Heart left ventricle (tissue), 16 donors: ENCODE results near the gene WASF3. TPM values are rescaled to one million over a fixed set of nuclear protein-coding genes. Genes with fewer than 3 reads are reported as not detected.

Experiments
- ATAC-seq, 4 donors: fragments of 200-7000 bp; cut with Tn5 transposase; one replicate each; pipeline ENCODE4 v1.9.1; 2020 to 2022; ENCODE audit warnings: moderate library complexity in 4 of 4, mild to moderate bottlenecking in 3 of 4, moderate number of reproducible peaks in 1 of 4
- DNase-seq, 5 donors: peaks; one replicate each; pipeline ENCODE4 v3.0.0-alpha.2; 2020
- H3K27ac ChIP-seq, 12 donors: fragments of 200-600 bp; sonication (generic) in 4 of 12; one replicate each; pipeline versions ENCODE4 v1.5.0 to v1.8.0; 2016 to 2022; ENCODE audit warnings: mild to moderate bottlenecking in 2 of 12
- H3K27me3 ChIP-seq, 9 donors: fragments of 200-600 bp; sonication (generic) in 2 of 9; one replicate each; pipeline versions ENCODE4 v1.5.1 to v1.8.0; 2016 to 2022; ENCODE audit warnings: mild to moderate bottlenecking in 3 of 9
- H3K36me3 ChIP-seq, 9 donors: fragments of 200-600 bp; sonication (generic) in 2 of 9; one replicate each; pipeline versions ENCODE4 v1.5.0 to v1.8.0; 2018 to 2022; ENCODE audit warnings: mild to moderate bottlenecking in 2 of 9
- H3K4me1 ChIP-seq, 12 donors: fragments of 200-600 bp; sonication (generic) in 4 of 12; one replicate each; pipeline versions ENCODE4 v1.5.0 to v1.8.0; 2016 to 2022; ENCODE audit warnings: mild to moderate bottlenecking in 3 of 12
- H3K4me3 ChIP-seq, 12 donors: fragments of 200-600 bp; sonication (generic) in 4 of 12; one replicate each; pipeline versions ENCODE4 v1.5.0 to v1.8.0; 2017 to 2022; ENCODE audit warnings: mild to moderate bottlenecking in 9 of 12, moderate library complexity in 4 of 12
- H3K9me3 ChIP-seq, 12 donors: fragments of 200-600 bp; sonication (generic) in 4 of 12; one replicate each; pipeline versions ENCODE4 v1.5.0 to v1.8.0; 2016 to 2022; ENCODE audit warnings: mild to moderate bottlenecking in 1 of 12
- CTCF ChIP-seq, 12 donors: fragments of 200-600 bp; sonication (generic) in 4 of 12; IDR thresholded peaks; one replicate each; pipeline versions ENCODE4 v1.5.0 to v1.8.0; 2018 to 2022; ENCODE audit warnings: antibody characterized with exemption in 12 of 12, mild to moderate bottlenecking in 5 of 12
- POLR2A ChIP-seq, 2 donors: fragments of 450-650 bp; IDR thresholded peaks; one replicate each; pipeline ENCODE4 v1.6.1; 2017; ENCODE audit warnings: antibody characterized with exemption in 2 of 2, mild to moderate bottlenecking in 2 of 2, moderate library complexity in 2 of 2
- WGBS, 4 donors: extraction: QIAGEN DNeasy Blood & Tissue Kit in 2 of 4; methylation state at CpG; one replicate each; pipeline versions ENCODE4 v1.1.5 to v1.1.7; 2013 to 2018; 5-methylcytosine and 5-hydroxymethylcytosine counted together
- intact Hi-C, 10 donors: fragments of 100-400 bp; cut with DNase I; formaldehyde crosslinking; loops; one replicate each; pipeline versions ENCODE4 v1.11.1 to v1.14.2; 2022
- polyA plus RNA-seq, 2 donors: library from polyadenylated mRNA; stranded (reverse); fragments of 200-250 nt; gene quantifications; one replicate each; pipeline ENCODE4 v1.2.3, GENCODE V29; 2013
- total RNA-seq, 9 donors: library from RNA; depleted of rRNA in 2 of 9; stranded (reverse); fragments of >200 nt in 2 of 9; fragmentation: NEBNext Ultra II Directional in 3 of 9; extraction: Animal tissue kit (Norgen Biotek cat#: 25700) in 3 of 9; gene quantifications; one replicate each; pipeline versions ENCODE4 v1.1.0 to v1.2.4, GENCODE V29; 2016 to 2023
- donor health status: ischemic (EF 13 %, LVEDD 7.1; RV severe dilation, severe dysfunction).
- donor health status: healthy with polysubstance abuse.
- donor health status: DM: no; HTN: yes; CAD: no.
- donor health status: DM: no; HTN: no; CAD: no.
- donor health status: ischemic (EF 25% LVEDD 6.9; RV normal size, moderate dysfunction).
- donor health status: ischemic (EF 25% LVEDD 5.7; RV mildly dilated, moderate dysfunction).
- donor health status: healthy.
- donor health status: DM: yes; HTN: yes; CAD: no.
- donor health status: ischemic (EF 35%, LVEDD 5.7; RV mildly dilated, moderate dysfunction).
- donor health status: nonischemic (EF 11% LVEDD 7.7; RV severe dilation, severe dysfunction).
- donor health status: DM: yes; HTN: yes; CAD: no.
- donor health status: PGD.
- donor health status: ischemic (EF 29% LVEDD 5.4; RV normal size, mild dysfunction).
- donor health status: nonischemic (EF 23%, LVEDD 6.1; RV moderate dilation, normal function).

Gene WASF3
- total and polyA plus RNA-seq, 11 donors = 3.4 to 14.9 (median 10.0) TPM

- Histone ChIP-seq H3K4me3 (no peak overlapping the region), H3K27me3 (peaks cover 0 to 33% (median 0%) of the 10 kb centered on the region in 9 donors), H3K27ac (no peak overlapping the region), H3K4me1 (no peaks in the 10 kb centered on the region), H3K9me3 (peaks cover 0 to 7% (median 0%) of the 10 kb centered on the region in 12 donors), H3K36me3 (no peaks in the 10 kb centered on the region)
- DNase-seq = no peak
- no peak for TF ChIP-seq POLR2A (IDR thresholded peaks at IDR 0.05)
- TF ChIP-seq CTCF (IDR thresholded peaks at IDR 0.05) = no peak
- intact Hi-C loops = no loop called here
- no peak for ATAC-seq
- WGBS, 4 donors = 70 to 76% (median 74%) methylated on average over 9 of the region's 9 CpGs
Measured at GRCh38 chr13:26735677-26736076, 178.2 kb downstream of the WASF3 start.

Other genes with a start within 250 kb of the WASF3 start
- under 1 TPM in 5 of 9 donors, not detected in 4; 0.14 to 0.20 (median 0.16) TPM for gene GPR12, start 203.1 kb downstream of the WASF3 start, total RNA-seq
- gene GPR12, start 203.1 kb downstream of the WASF3 start, polyA plus RNA-seq = under 1 TPM; 0.01 to 0.08 TPM